DOHH2 (cell line): ENCODE results near the gene DHX38.

Experiments
- H3F3A ChIP-seq: fragments of 200-600 bp; sonication (generic), shearing (Covaris generic); 2 replicates; pipeline ENCODE4 v1.6.0; 2016; ENCODE audit warnings: antibody characterized with exemption, mild to moderate bottlenecking; ENCODE audit not compliant: control insufficient read depth, insufficient read depth
- H3K27ac ChIP-seq: fragments of 200-600 bp; sonication (generic); 2 replicates; pipeline ENCODE4 v1.5.1; 2014; ENCODE audit warnings: low read depth, mild to moderate bottlenecking, low read length, moderate library complexity
- H3K27me3 ChIP-seq: fragments of 200-600 bp; sonication (generic); 2 replicates; pipeline ENCODE4 v1.6.1; 2014; ENCODE audit warnings: mild to moderate bottlenecking, low read length, mixed read lengths; ENCODE audit not compliant: control insufficient read depth
- H3K36me3 ChIP-seq: fragments of 200-600 bp; sonication (generic); 2 replicates; pipeline ENCODE4 v1.6.1; 2014; ENCODE audit warnings: mild to moderate bottlenecking, low read length, moderate library complexity, mixed read lengths; ENCODE audit not compliant: control insufficient read depth
- H3K4me1 ChIP-seq: fragments of 200-600 bp; sonication (generic); 2 replicates; pipeline ENCODE4 v1.6.1; 2014; ENCODE audit warnings: mild to moderate bottlenecking, low read length, mixed read lengths; ENCODE audit not compliant: control insufficient read depth
- H3K4me2 ChIP-seq: fragments of 200-600 bp; sonication (generic); 2 replicates; pipeline ENCODE4 v1.6.0; 2014; ENCODE audit warnings: mild to moderate bottlenecking, low read length, moderate library complexity
- H3K4me3 ChIP-seq: fragments of 200-600 bp; sonication (generic); 2 replicates; pipeline ENCODE4 v1.5.1; 2014; ENCODE audit warnings: mild to moderate bottlenecking, low read length, mixed read lengths
- H3K79me2 ChIP-seq: fragments of 200-600 bp; sonication (generic); 2 replicates; pipeline ENCODE4 v1.6.1; 2014; ENCODE audit warnings: mild to moderate bottlenecking, low read length, mixed read lengths; ENCODE audit not compliant: control insufficient read depth
- H3K9me2 ChIP-seq: fragments of 200-600 bp; sonication (generic); replicated peaks from 2 replicates; pipeline ENCODE4 v1.6.1; 2014; ENCODE audit warnings: mild to moderate bottlenecking, low read length, mixed read lengths; ENCODE audit not compliant: control insufficient read depth
- H3K9me3 ChIP-seq: fragments of 200-600 bp; sonication (generic); 2 replicates; pipeline ENCODE4 v1.6.1; 2014; ENCODE audit warnings: antibody characterized with exemption, low read length, mixed read lengths; ENCODE audit not compliant: control insufficient read depth, insufficient read depth
- H4K20me1 ChIP-seq: fragments of 200-600 bp; sonication (generic); 2 replicates; pipeline ENCODE4 v1.6.0; 2014; ENCODE audit warnings: low read depth, mild to moderate bottlenecking, antibody characterized with exemption, low read length, moderate library complexity; ENCODE audit not compliant: control insufficient read depth, insufficient read depth
- CTCF ChIP-seq: fragments of 200-600 bp; sonication (generic); IDR thresholded peaks from one replicate; pipeline ENCODE4 v1.5.1; 2014; ENCODE audit warnings: antibody characterized with exemption, mild to moderate bottlenecking, low read depth, low read length; ENCODE audit not compliant: poor library complexity, severe bottlenecking
- EZH2phosphoT487 ChIP-seq: fragments of 200-600 bp; sonication (generic); IDR thresholded peaks from 2 replicates; pipeline ENCODE4 v1.6.1; 2017; ENCODE audit warnings: borderline replicate concordance, mild to moderate bottlenecking, antibody characterized with exemption, low read length, moderate library complexity, mixed read lengths

The DHX38 gene

GRCh38 chr16:72104905-72105304 is 11.3 kb downstream of the DHX38 start:
- H3K4me2 ChIP-seq, result no peak overlapping the region

GRCh38 chr16:72105978-72106377 is 12.3 kb downstream of the DHX38 start:
- H3K9me2 ChIP-seq, result no peaks in the 10 kb centered on the region
- no peak overlapping the region for H3K4me3 ChIP-seq
- H3K27ac ChIP-seq, result no peak overlapping the region
- H3K4me2 ChIP-seq, result no peak overlapping the region
- no peak for TF ChIP-seq EZH2phosphoT487
- TF ChIP-seq CTCF, result no peak
- no peaks in the 10 kb centered on the region for H4K20me1 ChIP-seq
- no peaks in the 10 kb centered on the region for H3K79me2 ChIP-seq
- H3F3A ChIP-seq, result no peaks in the 10 kb centered on the region
- no peaks in the 10 kb centered on the region for H3K9me3 ChIP-seq
- no peaks in the 10 kb centered on the region for H3K27me3 ChIP-seq
- peaks cover 5% of the 10 kb centered on the region for H3K4me1 ChIP-seq
- peaks cover 94% of the 10 kb centered on the region for H3K36me3 ChIP-seq

More at GRCh38 chr16:72104905-72105304, 11.3 kb downstream of the DHX38 start:
- Histone ChIP-seq H4K20me1 (no peaks in the 10 kb centered on the region), H3F3A (no peaks in the 10 kb centered on the region), H3K9me3 (no peaks in the 10 kb centered on the region), H3K27me3 (no peaks in the 10 kb centered on the region), H3K27ac (no peak overlapping the region), H3K9me2 (no peaks in the 10 kb centered on the region), H3K4me1 (peaks cover 5% of the 10 kb centered on the region), H3K4me3 (no peak overlapping the region), H3K36me3 (peaks cover 94% of the 10 kb centered on the region), H3K79me2 (no peaks in the 10 kb centered on the region)
- TF ChIP-seq CTCF (no peak), EZH2phosphoT487 (no peak)

- H3K36me3 ChIP-seq, result peaks cover 94% of the 10 kb centered on the region
These were observed 13.7 kb downstream of the DHX38 start for GRCh38 chr16:72107371-72107770.

More at GRCh38 chr16:72107371-72107770, 13.7 kb downstream of the DHX38 start:
- Histone ChIP-seq H3K79me2 (no peaks in the 10 kb centered on the region), H3F3A (no peaks in the 10 kb centered on the region), H3K9me2 (no peaks in the 10 kb centered on the region), H4K20me1 (no peaks in the 10 kb centered on the region), H3K27me3 (no peaks in the 10 kb centered on the region), H3K4me1 (no peaks in the 10 kb centered on the region), H3K4me2 (no peak overlapping the region), H3K27ac (no peak overlapping the region), H3K4me3 (no peak overlapping the region), H3K9me3 (no peaks in the 10 kb centered on the region)
- TF ChIP-seq EZH2phosphoT487 (no peak), CTCF (no peak)
